GM19438 (cell line): ENCODE data around the gene PPM1L.
"Not testable (repeated sequence)": the region's sequence is repeated elsewhere in the genome, so short reads cannot be mapped to it uniquely, and the experiment has no call there.

Experiments
- ATAC-seq: cut with Tn5 transposase; IDR thresholded peaks from one replicate; pipeline ENCODE4 v1.9.1; 2021; ENCODE audit warnings: low read depth; ENCODE audit not compliant: unreplicated experiment

The PPM1L gene

DNA sequence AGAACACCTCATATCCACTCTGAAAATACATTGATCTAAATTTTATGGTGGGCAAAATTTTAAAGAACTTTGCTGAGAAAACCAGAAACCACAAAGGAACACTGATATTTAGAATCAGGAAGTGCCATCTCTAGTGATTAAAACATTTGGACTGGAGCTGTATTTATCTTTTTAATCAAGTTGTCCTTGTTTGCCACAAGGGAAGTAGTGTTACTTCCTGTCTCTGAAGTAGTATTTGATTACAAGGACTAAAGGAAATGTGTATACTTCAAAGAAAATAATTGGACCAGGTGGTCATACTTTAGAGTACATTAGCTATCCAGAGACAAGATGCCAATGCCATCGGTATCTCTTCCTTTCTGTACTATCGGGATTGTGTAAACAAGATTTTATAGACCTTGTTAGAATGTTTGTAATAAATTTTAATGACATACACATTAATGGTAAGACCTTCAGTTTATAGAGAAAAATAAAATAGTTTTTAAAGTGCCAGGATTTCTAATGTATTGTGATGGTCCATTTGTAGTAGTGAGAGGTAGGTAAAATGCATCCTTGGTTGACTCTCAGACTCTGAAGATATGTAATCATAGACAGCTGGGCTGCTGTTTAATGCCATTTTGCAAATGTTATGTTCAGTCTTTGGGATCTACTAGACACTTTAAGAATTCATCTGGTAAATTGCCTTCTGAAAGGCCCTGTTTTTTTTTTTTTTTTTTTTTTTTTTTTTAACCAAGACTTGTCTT, 217.2 kb downstream of the PPM1L start:
- no peak for ATAC-seq

- no peak for ATAC-seq
Measured at GRCh38 chr3:160977773-160978172, 221.7 kb downstream of the PPM1L start.

DNA sequence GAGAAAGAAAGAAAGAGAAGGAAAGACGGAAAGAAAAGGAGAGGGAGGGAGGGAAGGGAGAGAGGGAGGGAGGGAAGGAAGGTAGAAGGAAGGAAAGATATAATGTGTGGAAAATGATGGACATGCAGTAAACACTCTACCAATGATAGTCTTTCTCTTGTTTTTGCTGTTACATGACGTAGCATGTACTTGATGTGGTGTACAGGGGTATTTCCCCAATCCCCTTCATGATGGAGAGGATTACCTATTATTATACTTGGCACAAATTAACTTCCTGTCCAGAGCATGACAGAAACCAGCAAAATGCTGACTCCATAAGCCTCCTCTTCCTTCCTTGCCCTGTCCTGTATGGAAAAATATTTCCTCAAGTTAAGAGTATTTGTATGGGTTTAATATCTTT, 224.7 kb downstream of the PPM1L start:
- ATAC-seq, result no peak

DNA sequence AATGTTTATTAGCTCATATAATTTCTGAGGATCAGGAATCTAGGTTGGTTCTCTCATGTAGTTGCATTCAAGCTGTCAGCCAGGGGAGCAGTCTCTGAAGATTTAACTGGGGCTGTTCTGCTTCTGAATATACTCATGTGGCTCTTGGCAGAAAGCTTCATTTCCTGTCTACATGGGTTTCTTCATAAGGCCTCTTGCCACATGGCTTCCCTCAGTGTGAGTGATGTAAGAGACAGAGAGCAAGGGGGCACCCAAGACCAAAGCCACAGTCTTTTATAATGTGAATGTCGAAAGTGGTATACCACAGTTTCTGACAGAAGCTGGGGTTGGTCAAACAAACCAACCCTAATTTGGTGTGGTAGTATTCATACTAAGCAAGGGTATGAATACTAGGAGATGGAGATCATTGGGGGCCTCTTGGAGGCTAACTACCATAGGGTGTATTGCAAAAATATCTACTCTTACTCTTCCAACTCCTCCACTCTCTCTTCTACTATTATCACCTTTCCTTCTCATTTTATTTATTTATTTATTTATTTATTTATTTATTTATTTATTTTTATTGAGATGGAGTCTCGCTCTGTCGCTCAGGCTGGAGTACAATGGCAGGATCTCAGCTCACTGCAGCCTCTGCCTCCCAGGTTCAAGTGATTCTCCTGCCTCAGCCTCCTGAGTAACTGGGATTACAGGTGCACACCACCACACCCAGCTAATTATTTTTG, 225.3 kb downstream of the PPM1L start:
- ATAC-seq, result peak; percentile 75

DNA sequence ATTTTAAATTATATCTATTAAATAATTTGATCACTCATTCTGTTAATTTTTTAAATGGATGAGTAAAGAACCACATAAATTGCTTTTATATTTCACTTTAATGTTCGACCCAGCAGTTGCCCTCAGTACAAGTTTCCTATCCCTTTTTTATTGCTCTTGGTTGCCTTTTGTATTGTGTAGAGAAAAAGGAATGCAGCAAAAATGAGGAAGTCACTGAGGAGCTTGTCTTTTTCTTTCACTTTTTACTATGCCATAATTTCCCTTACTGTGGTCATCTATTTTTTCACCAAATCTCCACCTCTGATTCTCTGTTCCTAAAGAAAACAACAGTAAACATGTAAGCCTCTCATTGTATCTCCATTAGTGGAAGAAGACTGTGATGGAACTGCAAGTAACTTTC, 226.5 kb downstream of the PPM1L start:
- ATAC-seq, result no peak

GRCh38 chr3:160983900-160984299, 227.9 kb downstream of the PPM1L start:
- not testable (repeated sequence) for ATAC-seq

DNA sequence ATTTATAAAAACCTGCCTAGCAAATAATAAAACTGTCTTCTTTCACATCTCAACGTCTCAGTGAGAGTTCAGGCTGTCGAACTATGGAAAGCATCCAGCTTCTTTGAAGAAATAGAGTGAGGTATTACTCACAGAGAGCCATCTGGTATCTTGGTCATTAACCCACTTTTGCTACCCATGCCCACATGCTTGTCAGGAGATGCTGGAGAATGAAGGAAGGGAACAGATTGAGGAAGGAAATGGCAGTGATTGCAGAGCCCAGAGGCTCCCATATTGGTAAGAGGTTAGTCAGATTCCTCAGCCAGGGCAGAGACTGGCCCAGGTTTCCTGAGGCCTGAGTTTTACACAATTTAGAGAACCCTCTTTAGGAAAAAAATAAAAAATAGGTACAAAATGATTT, 230.0 kb downstream of the PPM1L start:
- ATAC-seq, result no peak

DNA sequence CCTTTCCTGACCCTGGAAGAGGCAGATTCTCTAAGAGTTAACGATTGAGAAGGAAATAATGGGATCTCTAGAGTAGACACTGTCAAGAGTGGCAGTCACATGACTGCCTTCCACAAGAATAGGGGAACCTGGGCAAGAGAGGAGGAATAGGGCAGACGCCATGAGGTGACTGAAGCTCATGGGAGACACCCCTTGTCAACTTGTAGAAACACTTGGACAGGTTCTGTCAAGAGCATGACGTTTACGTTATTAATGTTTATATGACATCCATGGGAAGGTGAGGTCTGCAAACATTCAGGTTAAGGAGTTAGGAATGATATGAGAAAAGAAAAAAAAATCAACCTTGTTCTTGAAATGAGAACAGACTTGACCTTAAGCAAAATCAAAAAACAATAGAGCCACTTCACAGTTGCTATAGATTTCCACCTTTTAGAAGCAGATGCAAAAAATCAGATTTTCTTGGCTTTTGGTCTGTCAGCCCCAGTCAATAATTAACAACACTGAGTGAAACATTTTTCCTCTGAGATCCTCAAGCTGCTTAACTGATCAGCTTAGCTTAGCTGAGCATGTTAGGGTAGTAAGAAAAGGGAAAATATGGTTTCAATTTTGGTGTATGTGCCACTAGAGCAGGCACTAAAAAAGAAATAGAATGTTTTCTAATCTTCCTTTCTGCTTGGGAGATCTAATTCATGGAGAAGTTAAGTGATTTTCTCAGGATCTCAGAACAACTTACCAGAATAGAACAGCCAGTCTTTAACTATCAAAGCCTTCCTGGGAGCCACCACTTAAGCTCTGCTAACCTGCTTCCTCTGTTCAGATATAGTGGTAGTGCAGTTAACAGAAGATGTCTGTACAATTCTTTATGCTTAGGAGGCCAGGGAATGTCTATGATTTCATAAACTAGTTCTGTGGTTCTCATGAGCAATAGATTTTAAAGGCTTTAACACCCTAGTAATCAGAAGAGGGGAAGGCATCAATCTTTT, 232.2 kb downstream of the PPM1L start:
- peak; percentile 64 for ATAC-seq

- no peak for ATAC-seq
Measured at GRCh38 chr3:160990446-160990845, 234.4 kb downstream of the PPM1L start.

- ATAC-seq, result no peak
Measured at GRCh38 chr3:160992712-160993111, 236.7 kb downstream of the PPM1L start.

- ATAC-seq, result no peak
Measured at GRCh38 chr3:160996811-160997210, 240.8 kb downstream of the PPM1L start.

DNA sequence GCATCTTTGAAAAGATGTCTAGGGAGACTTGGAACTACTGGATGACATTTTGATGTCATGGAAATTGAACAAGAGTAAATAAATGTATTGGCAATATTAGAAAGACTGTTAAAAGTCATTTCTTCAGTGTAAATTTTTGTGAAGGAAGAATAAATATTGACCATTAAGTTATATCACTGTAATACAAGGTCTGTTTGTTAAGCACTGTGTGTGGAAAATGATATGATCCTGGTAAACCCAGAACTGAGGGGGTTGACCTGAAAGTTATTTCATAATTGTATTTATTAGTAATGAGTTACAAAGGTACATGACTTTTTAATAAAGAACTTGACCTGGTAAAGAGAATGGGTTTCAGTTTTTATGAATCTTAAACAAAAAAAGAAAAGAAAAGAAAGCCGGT, 242.6 kb downstream of the PPM1L start:
- no peak for ATAC-seq

GRCh38 chr3:160999274-160999673, 243.2 kb downstream of the PPM1L start:
- ATAC-seq, result no peak

- ATAC-seq, result no peak
Measured at GRCh38 chr3:161008086-161008485, 252.1 kb downstream of the PPM1L start.

DNA sequence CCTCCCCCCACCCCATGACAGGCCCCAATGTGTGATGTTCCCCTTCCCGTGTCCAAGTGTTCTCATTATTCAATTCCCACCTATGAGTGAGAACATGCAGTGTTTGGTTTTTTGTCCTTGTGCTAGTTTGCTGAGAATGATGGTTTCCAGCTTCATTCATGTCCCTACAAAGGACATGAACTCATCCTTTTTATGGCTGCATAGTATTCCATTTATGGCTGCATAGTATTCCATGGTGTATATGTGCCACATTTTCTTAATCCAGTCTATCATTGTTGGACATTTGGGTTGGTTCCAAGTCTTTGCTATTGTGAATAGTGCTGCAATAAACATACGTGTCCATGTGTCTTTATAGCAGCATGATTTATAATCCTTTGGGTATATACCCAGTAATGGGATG, 254.1 kb downstream of the PPM1L start:
- ATAC-seq, result not testable (repeated sequence)

DNA sequence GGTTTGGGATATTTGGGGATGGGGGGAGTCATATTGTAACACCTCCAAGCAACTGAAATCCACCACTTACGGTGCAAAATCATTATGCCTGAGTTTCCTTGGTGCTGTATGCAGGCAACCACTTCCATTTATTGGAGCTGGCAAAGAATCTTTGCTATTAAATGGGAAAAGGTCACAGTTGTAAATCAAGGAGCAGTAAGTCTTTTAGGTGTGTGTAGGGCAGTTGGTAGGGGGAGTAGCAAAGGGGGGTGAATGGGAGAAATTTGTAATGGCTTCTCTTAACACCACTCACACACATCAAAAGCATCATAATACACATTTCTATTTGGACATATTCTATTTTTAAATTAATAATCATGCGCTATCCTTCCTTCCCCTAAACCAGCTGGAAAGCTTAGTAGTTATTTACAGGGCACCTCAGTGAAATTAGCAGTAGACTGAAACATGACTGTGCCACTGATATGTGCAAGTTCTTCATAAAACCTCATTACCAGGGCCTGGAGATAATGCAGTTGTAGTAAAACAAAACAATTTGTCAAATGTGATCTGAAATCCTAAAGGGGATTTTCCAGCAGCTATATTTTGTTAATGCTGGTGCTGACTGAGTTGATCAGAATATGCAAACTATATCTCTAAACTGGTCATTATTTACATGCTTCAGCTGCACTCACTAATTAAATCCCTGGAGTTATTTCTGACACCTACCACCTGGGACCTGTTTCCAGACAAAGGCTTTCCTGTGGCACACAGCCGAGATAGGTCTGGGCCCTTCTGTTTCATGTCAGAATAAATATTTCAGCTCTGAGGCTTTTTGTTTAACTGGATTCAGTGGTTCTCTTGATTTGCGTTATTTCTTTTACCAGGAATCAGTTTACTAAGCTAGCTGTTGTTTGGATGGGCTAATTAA, 259.1 kb downstream of the PPM1L start:
- no peak for ATAC-seq

DNA sequence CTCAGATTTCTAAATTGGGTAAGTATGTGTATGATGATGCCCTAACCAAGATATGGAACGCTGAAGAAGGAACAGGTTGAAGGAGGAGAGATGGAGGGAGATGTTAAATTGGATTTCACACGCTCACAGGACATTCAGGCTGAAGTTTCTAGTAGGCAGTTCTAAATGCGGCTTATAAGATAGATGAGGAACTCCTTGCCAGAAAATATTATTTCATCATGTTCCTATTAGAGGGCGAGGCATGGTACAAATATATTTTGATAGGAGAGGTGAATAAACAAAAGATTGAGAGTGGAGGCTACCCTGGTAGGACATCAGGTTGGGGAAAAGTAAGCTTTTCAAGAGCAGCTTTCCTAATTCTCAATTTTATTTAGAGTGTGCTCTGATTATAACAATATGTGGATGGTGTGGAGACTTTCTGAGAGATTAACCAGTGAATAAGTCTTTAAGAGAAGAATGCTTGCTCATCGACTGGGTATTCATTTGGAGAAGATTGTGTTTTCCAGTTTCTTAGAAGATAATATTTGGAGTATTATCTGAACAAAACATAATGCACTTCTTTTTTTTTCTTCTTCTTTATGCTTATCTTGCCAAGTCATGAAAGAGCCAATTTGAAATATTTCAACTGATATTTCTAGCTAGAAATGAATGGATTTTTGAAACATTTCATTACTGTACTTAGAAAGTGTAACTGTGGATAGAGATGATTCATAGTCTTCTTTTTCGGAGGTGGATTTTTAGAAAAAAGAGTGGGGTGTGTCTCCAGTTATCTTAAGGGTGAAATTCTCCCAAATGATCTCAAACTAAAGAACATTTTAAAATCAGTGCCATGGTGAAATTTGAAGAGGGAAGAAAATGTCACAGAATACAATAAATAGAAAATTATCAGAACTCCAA, 260.6 kb downstream of the PPM1L start:
- no peak for ATAC-seq

DNA sequence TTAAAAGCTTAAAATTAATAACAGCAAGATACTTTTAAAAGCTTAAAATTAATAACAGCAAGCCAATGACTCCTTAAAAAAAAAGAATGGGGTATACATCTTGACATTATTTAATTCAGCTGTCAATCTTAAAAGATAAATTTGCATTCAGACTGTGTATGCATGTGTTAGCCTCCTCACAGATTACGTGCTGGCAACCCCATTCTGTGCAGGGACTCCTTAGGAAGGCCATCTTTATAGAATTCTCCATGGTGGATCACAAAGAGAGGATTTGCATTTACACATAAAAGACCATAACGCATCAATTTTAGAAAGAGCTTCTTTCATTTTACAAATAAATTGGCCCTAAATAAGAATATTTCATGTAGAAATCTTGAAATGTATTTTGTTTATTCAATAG, 261.9 kb downstream of the PPM1L start:
- ATAC-seq, result no peak

GRCh38 chr3:161020256-161020655, 264.2 kb downstream of the PPM1L start:
- no peak for ATAC-seq
